Neural progenitor cell (in vitro differentiated cells): ENCODE results near the gene MYO1E.

Experiments used
- CTCF ChIP-seq: fragments of 200-600 bp; sonication (generic); IDR thresholded peaks from 2 replicates; pipeline ENCODE4 v1.5.1; 2017; ENCODE audit warnings: antibody characterized with exemption, mild to moderate bottlenecking
- EZH2 ChIP-seq: fragments of 200-600 bp; sonication (generic); IDR thresholded peaks from 2 replicates; pipeline ENCODE4 v1.6.1; 2017; ENCODE audit warnings: antibody characterized with exemption, mild to moderate bottlenecking, moderate library complexity

- no peak for TF ChIP-seq EZH2
- no peak for TF ChIP-seq CTCF
Observed at GRCh38 chr15:59243622-59244021, 129.0 kb downstream of the MYO1E start.
